Measurements from ENCODE around the gene GPR179.

DNA sequence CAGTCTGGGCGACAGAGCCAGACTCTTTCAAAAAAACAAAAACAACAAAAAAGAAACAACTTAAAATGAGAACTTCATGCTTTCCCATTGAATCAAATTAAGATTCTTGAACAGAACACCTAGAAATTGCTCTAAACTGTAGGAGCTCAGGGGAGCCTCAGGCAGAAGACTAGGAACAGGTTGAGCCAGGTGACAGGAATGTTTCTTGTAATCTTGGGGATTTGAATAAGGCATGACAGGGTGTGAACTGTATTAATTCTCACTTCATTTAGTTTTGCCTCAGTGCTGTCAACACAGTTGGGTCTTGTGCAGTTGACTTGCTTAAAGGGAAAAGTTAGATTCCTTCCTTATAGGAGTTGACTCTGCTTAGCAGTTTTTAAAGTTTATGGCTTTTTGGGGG, 35.7 kb upstream of the GPR179 start:
- TF ChIP-seq, protein P1, sequence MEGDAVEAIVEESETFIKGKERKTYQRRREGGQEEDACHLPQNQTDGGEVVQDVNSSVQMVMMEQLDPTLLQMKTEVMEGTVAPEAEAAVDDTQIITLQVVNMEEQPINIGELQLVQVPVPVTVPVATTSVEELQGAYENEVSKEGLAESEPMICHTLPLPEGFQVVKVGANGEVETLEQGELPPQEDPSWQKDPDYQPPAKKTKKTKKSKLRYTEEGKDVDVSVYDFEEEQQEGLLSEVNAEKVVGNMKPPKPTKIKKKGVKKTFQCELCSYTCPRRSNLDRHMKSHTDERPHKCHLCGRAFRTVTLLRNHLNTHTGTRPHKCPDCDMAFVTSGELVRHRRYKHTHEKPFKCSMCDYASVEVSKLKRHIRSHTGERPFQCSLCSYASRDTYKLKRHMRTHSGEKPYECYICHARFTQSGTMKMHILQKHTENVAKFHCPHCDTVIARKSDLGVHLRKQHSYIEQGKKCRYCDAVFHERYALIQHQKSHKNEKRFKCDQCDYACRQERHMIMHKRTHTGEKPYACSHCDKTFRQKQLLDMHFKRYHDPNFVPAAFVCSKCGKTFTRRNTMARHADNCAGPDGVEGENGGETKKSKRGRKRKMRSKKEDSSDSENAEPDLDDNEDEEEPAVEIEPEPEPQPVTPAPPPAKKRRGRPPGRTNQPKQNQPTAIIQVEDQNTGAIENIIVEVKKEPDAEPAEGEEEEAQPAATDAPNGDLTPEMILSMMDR (IDR thresholded peaks at IDR 0.05): no peak
- no peak for TF ChIP-seq POLR2A (IDR thresholded peaks at IDR 0.05)

All from breast epithelium (tissue), 3 donors.